Spleen (tissue), 7 donors: ENCODE results near the gene FHIT.

Experiments
- POLR2A ChIP-seq, 3 donors: fragments of 450-650 bp; IDR thresholded peaks; one replicate each; pipeline ENCODE4 v1.5.1; 2017; ENCODE audit warnings: antibody characterized with exemption in 3 of 3, mild to moderate bottlenecking in 1 of 3
- POLR2AphosphoS5 ChIP-seq, 3 donors: sonication (generic); formaldehyde crosslinking; IDR thresholded peaks; one replicate each; pipeline ENCODE4 v1.5.1; 2017; ENCODE audit warnings: antibody characterized with exemption in 3 of 3
- TF ChIP-seq, protein P1 (sequence below), 11 experiments: fragments of 200-600 bp in 7 of 11; fragments of 450-650 bp in 4 of 11; sonication (generic) in 4 of 11; IDR thresholded peaks in 8 of 11; conservative IDR thresholded peaks in 3 of 11; 1 replicate in 7 of 11; 2 replicates in 4 of 11; pipeline versions ENCODE4 v1.4.0 to v1.8.0; 2016 to 2021; ENCODE audit warnings: antibody characterized with exemption in 11 of 11, inconsistent platforms in 4 of 11, mild to moderate bottlenecking in 1 of 11
- donor health status: DM: no; HTN: no; CAD: no; lungs with moderate emphysema.
- donor health status: DM: no; HTN: no; CAD: no.
- donor health status: DM: no; HTN: no; CAD: no.

DNA sequence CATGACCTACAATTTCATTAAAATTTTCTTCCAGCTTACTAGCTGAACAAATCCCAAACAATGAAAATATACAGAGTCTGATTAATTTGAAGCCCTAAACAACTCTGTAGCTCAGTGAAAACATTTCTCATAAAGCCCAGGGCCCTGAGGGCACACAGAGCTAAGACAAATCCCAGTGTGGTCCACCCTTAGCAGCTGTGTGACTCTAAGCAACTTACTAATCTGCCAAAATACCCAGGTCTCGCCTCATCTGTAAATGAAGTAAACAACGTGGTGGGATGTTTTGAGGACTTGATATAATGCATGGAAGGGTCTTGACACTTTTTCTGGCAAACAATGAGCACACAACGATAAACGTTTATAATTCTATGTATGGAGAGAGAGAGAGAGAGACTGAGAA is 158.4 kb downstream of the FHIT start:
- TF ChIP-seq, protein P1, sequence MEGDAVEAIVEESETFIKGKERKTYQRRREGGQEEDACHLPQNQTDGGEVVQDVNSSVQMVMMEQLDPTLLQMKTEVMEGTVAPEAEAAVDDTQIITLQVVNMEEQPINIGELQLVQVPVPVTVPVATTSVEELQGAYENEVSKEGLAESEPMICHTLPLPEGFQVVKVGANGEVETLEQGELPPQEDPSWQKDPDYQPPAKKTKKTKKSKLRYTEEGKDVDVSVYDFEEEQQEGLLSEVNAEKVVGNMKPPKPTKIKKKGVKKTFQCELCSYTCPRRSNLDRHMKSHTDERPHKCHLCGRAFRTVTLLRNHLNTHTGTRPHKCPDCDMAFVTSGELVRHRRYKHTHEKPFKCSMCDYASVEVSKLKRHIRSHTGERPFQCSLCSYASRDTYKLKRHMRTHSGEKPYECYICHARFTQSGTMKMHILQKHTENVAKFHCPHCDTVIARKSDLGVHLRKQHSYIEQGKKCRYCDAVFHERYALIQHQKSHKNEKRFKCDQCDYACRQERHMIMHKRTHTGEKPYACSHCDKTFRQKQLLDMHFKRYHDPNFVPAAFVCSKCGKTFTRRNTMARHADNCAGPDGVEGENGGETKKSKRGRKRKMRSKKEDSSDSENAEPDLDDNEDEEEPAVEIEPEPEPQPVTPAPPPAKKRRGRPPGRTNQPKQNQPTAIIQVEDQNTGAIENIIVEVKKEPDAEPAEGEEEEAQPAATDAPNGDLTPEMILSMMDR (IDR thresholded peaks at IDR 0.05 in 8 of 11, conservative IDR thresholded peaks at IDR 0.05 in 3 of 11) = no peak
- no peak for TF ChIP-seq POLR2AphosphoS5 (IDR thresholded peaks at IDR 0.05)
- TF ChIP-seq POLR2A (IDR thresholded peaks at IDR 0.05) = no peak
